HG02798 (cell line): ENCODE data around the gene MYO7B.

Source experiments
- ATAC-seq: cut with Tn5 transposase; IDR thresholded peaks from one replicate; pipeline ENCODE4 v1.9.1; 2021; ENCODE audit warnings: mild to moderate bottlenecking; ENCODE audit not compliant: unreplicated experiment, poor library complexity

Gene MYO7B

DNA sequence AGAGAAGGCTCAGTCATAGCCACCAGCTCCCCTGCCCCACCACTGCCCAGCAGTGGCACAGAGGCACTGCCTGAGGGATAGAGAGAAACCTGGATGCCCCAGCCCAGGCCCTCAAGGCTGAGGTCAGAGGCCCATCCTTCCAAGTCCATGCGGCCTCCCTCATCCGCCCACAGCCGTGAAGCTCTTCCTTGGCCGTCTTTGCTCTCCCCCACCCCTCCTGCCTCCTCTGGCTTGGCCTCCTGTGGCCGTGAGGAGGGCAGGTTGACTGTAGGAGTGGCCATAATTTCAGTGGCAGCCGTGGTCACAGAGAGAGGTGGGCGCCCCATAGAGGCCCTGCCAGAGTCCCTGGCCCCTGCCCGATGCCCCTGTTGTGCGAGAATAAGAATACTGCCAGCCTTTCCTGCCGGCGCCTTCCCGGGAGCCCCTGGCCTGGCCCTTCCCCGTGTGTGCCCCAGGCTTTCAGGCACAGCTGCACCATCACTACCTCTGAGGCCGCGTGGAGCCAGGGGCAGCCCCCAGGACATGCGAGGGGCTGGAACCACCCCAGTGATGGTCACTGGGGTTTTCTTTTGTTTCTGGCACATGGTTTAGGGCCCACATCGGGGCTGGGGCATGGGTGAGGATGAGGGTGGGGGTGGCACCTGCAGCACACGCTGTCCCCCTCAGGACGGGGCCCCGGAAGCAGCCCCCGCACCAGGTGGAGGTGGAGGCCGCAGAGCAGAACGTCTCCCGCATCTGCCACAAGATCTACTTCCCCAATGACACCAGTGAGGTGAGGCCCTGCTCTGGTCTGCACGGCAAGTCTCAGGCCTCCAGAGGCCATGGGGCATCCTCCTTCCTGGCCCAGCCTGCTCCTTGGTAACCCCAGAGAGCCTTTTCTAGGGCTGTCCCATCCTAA lies 97.4 kb downstream of the MYO7B start:
- no peak for ATAC-seq

DNA sequence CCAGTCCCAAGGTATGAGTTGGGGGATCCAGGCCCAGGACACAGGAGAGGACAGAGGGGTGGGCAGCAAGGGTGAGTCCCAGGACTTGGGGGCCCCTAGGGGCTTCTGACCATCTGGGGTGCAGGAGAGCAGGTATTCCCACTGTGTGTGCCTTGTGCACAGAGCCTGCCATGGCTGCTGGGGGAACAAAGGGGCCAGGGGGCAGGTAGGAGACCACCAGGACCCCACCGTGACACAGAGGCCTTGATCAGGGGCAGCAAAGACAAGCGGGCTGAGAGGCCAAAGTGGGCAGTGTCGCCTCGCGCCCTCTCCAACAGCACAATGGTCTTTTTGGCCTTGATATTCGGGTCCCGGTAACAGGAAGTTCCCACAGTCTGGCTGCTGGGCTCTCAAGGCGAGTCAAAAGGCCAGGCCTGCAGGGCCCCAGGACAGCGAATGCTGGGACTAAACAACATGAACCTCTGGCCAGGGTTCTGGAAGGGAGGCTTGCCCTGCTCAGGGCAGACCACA lies 98.1 kb downstream of the MYO7B start:
- ATAC-seq: no peak

DNA sequence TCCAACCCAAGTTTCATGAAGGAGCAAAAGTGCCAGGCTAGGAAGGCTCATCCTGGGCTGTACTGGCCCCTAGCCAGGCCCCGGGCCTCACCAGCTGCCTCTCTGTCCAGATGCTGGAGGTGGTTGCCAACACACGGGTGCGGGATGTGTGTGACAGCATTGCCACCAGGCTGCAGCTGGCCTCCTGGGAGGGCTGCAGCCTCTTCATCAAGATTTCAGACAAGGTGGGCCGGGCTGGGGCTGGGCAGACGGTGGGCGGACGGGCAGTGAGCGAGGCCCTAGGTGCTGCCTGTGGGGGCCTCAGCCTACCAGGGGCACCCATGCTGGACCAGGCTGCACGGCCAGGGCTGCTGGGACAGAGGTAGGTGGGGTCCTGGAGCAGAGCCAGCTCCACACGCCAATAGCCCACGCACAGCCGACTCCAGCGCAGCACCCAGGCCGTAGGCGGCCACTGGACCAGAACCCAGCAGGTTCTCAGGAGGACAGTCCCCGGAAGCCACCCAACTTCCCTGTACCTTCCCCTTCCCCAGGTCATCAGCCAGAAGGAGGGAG lies 98.7 kb downstream of the MYO7B start:
- no peak for ATAC-seq

DNA sequence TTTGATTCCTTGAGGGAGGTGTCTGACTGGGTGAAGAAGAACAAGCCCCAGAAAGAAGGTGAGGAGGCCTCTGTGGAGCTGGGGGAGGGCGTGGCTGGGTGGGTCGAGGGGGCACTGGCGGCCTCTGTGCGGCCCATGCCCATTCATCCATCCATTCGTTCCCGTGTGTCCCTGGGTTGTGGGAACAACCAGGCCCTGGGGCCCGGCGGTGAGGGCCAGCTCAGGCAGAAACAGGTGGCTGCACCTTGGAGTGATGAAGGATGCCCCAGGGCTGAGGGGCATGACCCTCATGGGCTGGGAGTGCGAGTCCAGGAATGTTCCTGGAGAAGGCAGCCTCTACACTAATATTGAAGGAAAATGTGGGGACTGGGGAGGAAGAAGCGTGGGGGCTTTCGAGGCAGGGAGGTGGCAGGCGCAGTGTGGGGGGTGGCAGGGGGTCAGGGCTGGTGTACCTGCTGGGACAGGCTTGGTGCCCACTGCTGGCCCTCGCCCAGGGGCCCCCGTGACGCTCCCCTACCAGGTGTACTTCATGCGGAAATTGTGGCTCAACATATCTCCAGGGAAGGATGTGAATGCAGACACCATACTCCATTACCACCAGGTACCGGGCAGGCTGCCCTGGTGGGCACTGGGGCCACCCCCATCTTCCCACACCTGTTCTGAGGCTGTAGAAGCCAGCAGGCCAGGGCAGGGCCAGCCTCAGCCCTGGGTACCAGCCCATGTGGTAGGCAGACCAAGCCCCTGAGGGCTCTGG lies 99.3 kb downstream of the MYO7B start:
- no peak for ATAC-seq

DNA sequence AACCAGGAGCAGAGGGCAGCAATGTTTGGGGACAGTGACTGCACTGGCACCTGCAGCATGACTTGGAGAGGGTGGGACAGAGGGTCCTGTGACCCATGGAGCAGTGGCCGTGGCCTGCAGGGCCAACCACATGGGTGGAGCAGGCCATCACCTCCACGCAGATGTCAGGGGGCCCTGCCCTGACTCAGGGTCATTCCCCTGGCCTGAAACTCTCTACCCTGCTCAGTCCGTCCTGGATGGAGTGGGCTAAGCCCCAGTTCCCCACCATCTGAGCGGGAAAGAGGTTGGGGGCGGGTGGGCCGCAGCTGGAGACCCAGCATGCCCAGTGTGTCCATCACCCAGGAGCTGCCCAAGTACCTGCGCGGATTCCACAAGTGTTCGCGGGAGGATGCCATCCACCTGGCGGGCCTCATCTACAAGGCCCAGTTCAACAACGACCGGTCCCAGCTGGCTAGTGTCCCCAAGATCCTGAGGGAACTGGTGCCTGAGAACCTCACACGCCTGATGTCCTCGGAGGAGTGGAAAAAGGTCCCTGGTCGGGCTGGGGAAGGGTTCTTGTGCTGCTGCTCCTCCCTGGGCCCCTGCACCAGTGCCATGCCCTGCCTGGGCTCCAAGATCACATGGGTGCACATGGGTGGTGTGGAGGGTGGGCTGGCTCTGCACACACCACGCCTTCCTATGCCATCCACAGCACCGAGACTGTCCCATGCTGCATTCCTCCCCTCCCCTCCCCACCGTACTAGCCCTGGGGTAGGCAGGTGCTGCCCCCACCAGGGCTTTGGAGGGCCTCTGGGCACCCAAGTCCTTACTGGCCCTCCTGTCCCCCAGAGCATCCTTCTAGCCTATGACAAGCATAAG lies 100.1 kb downstream of the MYO7B start:
- no peak for ATAC-seq

DNA sequence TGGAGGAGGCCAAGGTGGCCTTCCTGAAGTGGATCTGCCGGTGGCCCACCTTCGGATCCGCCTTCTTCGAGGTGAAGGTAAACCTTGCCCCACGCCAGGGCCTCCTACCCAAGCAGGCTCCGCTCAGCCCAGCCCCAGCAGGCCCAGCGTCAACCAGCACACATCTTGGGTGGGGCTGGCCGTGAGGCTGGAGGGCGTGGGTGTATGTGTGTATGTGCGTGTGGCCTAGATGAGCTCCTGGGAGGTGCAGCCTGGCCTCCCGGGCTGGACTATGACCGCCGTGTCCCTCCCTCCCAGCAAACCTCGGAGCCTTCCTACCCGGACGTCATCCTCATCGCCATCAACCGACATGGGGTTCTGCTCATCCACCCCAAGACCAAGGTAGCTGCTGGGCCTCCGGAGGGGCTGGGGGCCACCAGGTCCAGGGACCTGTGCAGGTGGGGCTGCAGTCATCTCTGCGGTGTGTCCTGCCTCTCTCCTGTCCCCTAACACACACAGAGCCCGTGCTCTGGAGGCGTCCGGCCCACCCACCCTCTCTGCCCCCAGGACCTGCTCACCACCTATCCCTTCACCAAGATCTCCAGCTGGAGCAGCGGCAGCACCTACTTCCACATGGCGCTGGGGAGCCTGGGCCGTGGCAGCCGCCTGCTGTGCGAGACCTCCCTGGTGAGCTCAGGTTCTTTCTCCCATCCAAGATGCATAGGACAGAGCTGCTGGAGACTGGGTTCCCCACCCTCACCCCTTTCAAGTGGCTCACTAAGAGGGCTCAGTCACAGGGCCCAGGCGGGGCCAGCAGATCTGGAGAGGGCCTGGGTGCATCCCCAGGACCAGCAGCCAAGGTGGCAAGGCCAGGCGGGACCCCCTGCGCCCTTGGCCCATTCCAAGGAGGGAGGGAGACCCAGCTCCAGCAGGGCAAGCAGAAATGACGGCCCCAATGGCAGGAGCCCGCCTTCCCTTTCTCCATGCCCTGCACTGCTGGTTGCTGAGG lies 101.1 kb downstream of the MYO7B start:
- no peak for ATAC-seq

DNA sequence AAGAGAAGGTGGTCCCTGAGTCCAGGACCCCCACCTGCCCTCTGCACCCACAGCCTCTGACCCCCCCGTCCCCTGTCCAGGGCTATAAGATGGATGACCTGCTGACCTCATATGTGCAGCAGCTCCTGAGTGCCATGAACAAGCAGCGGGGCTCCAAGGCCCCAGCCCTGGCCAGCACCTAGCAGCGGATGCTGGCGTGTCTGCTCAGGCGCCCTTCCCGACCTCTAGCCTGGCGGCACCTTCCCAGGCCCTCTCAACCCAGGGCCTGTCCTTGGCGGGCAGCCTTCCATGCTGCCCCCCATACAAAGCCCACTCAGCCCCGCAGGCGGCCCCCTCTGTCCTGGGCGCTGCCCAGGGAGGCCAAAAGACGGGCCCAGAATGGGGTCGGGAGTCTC lies 101.8 kb downstream of the MYO7B start:
- no peak for ATAC-seq

DNA sequence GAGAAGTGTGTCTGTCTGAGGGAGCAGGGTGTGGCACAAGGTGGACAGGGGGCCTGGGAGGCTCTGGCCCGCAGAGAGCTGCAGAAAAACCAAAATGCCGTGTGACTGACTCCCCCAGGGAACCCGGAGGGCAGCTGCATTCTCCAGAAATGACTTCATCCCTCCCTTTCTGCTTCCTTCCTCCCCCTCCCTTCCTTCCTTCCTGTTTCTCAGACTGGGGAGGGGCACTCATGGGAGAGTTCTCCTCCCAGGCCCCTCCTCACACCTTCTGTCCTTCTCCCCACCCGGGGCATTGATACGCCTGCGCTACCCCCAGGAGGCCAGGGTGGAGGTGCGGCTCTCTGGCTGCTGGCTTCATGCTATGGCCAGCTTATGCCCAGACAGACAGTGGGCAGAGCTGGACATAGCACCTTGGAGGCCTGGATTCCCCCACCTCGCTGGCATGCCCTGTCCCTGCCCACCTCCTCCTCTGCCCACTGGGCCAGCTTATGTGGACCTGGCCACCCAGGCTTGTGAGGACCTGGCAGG lies 102.3 kb downstream of the MYO7B start:
- no peak for ATAC-seq

DNA sequence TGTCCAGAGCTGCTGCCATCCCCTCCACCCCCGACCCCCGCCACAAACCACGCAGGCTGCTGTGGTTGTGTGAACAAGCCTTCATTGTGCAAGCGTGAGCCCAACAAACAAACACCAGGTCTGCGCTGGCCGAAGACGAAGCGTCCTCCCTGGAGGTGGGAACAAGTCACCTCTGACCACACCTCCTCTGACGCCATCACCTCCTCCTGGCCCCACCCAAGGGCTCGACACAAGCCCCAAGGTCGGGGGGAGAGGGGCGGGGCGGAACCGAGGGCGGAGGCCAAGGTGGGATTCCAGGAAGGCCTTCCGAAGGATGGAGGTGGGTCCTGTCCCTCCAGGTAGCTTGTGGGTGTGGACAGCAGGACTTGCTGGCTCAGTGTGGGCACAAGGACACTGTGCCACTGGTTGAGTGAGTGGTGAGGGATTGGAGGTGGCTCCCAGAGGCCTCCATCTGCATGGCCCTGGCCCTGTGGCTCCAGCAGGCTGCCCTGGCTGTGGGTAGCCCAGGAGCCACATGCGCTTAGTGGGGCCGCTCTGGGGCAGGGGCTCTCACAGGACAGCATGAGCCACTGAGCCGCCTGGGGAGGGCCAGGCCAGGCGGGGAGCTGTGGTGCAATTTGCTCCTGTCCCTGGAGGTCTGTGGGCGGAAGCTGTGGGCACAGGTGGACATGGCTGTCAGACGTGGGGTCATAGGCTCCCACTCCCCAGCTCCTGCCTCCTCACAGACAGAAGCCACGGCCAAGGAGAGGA lies 103.1 kb downstream of the MYO7B start:
- no peak for ATAC-seq

DNA sequence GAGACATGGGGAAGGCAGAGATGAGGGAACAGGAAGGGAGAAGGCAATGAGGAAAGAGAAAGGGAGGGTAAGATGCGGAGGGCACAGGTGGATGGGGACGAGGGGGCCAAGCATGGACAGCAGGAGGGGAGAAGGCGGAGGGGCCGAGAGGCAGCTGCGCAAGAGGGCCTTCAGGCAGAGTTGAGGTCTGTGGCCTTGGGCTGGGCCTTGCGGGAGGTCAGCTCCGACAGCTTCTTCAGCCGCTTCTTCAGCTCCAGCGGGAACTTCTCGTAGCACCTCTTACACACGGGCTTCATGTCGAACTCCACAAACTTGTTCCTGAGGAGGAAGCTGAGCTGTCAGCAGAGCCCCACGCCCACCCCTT lies 103.6 kb downstream of the MYO7B start:
- no peak for ATAC-seq

DNA sequence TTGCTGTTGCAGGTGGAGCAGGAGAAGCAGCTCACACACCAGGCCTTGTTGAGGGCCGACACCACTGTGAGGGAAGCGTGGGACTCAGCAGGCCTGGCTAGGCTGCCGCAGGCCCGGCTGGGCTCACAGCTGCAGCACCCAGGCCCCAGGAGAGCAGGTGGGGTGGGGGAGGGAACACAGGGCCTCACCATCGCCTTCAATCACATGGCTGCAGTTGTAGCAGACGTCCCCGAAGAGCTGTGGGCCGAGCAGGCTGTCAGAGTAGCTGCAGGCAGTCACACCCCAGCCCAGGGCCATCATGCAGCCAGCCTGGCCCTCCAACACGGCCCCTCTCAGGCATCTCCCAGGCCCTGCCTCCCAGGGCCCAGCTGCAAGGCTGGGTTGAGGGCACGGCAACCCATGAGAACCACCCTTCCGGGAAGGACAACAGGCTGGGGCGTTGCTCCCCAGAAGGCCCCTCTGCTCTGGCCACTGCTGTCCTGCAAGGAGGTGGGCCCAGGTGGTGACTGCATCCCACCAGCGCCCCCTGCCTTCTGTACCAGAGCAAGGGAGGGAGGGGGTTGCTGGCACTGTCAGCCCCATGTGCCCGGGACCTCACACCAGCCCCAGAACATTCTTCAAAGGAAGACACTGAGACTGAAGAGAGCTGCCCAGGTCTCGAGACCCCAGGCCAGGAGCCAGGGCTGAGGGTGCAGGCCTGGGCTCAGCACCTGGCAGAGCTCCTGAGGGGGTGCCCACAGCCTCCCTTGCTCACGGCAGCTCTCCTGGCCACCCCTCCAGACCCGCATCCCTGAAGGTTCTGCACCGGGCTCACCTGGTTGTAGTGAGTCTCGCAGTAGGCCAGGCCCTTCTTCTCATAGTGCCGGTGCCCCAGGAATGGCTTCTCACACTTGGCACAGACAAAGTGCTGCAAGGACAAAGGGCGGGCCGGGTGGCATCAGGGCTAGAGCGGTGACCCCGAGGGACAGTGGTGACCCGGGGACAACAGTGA lies 104.9 kb downstream of the MYO7B start:
- peak; percentile 65 for ATAC-seq

DNA sequence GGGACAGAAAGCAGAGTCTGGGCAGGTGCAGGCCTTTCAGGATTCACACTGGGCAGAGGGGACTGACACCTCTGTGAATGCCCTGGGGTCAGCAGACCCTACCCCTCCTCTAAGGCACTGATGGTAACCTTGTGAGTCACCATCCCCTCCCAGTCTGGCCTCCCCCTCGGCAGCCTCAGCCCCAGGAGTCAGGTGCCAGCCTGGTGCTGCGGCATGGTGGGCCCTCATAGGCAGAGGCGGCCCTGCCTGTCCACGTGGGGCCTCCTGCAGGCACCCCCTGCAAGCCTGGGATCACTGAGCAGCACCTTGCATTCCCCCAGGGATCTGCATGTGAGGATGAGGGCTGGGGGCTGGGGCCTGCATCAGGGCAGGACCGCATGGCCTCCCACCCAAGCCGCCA lies 105.7 kb downstream of the MYO7B start:
- ATAC-seq: no peak

DNA sequence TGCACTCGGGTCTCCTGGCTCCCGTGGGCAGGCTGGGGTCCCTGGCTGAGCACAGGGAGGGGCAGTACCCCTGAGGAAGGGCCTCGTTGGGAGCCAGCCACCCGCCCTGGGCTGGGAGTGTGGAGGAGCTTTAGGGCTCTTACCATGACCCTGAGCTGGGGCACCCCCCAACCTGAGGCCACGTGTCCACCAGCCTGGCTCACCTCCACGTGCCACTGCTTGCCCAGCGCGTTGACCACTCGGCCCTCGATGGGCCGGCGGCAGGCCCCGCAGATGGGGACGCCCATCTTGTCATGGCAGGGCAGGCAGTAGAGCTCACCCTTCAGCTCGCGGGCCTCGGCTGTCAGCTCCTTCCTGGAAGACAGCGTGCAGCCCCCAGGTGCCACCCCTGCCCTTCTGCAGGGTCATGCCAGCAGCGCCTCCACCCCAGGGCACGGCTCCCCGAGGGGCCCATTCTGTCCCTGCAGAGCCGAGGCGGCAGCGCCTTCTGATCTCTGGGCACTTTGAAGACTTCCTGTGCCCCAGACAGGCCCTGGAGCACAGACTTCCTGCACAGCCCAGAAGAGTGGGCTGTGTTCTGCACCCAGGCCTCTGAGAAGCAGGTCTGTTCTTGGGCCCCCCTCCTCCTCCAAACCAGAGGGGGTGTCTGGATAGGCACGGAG lies 106.5 kb downstream of the MYO7B start:
- ATAC-seq: no peak

DNA sequence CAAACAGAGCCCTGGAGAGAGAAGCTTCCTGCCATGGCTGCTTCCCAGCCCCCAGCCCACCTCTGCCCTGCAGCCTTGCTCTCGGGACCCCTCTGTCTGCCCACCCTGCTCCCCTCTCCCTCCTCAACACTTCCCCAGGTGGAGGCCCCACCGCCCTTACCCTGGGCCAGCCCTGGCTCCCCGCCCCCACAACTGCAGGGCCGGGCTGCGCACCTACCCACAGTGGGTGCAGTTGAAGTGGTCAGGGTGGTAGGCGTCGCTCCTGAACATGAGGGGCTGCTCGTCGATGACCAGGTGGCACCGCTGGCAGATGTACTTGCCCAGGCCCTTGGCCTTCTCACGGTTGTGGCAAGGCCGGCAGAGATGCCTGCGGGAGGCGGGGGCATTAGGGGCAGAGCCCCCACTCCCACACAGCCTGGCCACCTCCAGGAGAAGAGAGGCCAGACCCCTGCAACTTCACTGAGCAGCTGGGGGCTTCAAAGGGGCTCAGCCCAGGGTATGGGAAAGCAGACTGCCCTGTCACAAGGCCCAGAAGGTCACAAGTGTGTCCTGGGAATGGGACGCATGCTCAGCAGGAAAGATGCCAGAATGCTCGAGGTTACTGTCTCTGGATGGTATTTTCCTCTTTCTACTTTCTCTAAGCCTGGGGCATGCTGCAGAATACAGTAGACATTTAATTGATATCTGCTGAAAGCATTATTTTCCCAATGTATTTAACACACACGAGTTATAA lies 107.4 kb downstream of the MYO7B start:
- no peak for ATAC-seq

DNA sequence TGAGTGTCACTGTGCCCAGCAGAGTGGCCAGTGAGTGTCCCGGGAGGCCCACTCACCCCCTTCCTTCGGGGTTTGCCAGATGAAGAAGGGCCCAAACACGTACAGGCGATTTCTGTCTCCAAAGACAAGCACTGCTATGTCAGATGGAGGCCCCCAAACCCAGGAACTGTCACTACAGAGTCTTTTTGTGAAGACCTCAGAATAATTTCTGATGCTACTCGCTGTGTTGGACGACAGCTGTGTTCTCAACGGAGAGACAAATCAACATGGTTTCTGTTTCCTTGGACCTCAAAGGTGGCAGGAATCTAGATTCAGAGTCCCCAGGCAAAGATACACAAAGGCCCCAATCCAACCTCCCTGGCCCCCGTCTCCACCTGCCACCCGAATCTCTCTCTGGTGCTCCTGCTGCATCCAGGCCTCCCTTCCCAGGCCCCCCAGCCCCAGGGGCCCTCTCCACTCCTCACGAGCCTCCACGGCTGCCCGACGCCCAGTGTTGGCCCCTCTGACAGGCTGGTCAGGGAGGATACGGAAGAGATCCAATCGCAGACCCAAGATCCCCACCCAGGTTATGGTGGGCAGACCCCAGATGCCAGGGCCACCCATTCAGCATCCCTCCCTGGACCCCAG lies 108.1 kb downstream of the MYO7B start:
- ATAC-seq: no peak
